HG03571 (cell line): Measurements from ENCODE around the gene MSANTD2.
A peak's percentile ranks its signal among the peaks of the same experiment; 100 is the strongest.

Experiments
- ATAC-seq: cut with Tn5 transposase; IDR thresholded peaks from one replicate; pipeline ENCODE4 v1.9.1; 2021; ENCODE audit not compliant: unreplicated experiment

MSANTD2 gene

DNA sequence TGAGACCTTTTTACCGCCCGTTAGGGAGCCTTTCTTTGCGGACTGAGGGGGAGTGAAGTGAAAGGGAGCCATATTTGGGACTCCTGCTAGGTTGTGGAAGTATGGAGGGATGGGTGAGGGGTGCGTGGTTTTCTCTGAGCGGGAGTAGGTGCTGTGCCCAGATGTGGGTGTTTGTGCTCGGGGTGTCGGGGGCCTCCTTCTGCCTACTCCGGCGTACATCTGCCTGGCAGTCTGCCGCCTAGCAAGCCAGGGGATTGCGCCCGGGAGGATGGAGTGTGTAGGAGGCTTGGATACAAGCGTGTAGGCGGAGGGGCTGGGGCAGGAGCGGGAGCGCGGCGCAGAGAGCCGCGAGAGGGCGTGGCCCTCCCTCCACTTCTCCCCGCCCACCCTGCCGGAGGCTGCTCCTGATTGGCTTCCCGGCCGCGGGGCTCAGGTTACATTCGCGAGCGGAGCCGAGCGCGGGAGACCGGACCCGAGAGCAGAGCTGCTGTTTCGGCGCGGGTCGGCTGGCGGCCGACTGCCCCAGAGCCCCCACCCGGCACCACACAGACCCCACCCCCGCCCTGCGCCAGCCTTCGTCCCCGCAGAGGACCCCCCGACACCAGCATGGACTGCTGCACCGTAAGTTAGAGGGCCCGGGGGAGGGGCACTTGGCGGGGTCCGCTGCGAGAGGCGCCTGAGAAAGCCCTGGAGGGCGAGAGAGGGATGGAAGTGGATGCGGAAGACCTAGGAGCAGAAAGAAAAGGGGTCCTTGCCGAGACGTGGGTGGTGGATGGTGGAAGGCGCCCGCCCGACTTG is 60.5 kb downstream of the MSANTD2 start, which contains the start of gene NRGN:
NRGN (plus strand) TSS at position 464 of the 798 bp plus-strand sequence; CDS start at position 607, 143 bp downstream.
- ATAC-seq, result peak; percentile 99

DNA sequence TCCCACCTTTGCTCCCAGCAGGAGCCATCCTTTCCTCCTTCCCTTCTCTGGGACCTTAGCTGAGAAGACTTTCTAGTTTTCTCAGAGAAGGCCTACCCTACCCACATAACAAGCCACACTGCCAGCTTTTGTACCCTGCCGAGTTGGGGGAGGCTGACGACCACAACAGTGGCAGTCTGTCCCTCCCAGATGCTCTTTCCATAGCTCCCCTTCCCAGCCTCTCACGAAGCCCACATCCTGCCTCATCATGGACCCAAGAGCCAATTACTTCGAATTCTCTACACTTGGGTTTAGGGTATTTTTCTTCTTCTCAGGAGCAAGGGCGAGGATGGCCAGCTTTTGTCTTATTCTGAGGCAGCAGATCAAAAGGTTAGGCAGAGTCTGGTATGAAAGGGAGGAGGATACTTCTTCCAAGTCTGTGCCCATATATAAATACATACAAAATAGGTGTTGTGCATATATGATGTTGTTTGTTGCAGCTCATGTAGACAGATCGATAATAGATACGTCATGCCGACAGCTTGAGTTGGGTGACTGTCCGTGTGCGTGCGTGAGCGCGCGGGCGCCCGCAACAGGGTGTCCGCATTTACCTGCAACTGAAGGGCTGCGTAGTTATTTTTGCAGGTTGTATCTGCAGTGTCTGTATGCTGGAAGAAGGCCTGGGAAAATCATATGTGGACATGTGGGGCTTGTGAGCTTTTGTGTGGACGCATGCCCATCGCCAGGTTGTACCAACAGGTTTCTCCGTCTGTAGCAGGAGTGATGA is 61.3 kb downstream of the MSANTD2 start:
- ATAC-seq, result no peak

DNA sequence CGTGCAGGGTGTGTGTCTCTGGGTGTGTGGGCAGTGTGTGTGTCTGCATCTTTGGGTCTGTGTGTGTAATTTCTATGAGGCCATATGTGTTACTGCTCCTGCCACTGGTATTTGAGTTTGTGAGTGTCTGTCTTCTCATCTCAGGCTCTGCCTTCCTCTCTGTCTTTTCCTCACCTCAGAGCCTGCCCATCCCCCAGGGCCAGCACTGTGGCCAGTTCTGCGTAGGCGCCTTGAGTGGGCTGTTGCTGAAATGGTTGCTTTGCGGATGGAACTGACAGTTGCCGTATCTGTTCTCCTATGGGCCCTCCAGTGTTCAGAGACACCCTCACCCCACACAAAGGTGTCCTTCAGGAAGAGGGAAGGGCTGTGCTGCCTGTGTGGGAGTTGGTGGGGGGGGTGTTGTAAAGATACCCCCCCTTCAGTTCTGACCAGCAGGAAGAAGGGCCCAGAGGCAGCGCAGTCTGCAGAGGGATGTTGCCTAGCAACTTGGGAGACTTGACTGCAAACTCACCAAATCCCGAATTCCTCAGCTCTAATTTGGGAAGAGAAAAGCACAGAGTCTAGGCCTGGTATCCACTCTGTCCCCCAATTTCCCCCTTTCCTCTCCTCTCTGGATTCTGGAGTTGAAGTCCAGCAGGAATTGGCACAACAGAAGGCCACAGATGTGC is 62.4 kb downstream of the MSANTD2 start:
- no peak for ATAC-seq

DNA sequence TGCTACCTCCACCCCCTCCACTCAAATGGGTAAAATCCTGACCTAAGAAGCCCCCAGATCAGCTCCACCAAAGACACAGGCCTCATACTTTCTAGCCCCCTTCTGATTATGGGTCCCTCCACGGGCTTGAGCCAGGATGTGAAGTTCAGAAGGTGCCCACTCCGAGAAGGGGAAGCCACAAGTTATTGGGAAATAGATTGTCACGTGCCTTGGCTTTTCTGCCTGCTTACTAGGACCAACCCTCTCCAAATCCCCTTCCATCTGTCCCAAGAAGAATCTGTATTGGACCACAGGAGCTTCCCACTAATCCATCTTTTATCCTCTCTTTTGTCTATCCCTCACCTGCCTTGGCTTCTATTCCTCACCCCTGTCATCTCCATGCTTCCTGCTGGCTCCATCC is 63.5 kb downstream of the MSANTD2 start:
- ATAC-seq, result no peak

DNA sequence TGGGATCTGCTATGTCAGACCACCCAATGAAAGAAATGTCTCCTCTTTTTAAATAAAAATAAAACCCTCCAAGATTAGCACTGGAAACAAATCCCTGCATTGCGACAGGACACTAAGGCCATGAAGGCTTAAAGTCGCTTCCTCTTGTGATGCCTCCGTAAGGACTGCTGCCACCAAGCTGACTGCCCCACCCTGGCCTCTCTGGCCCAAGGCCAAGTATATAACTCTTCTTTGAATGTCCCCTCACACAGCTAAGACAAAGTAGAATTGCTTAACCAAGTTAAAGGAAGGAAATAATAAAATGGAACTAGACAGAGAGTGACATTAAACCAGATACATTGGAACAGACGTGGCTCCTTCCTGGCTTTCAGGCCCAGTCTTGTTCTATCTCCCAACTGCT is 68.0 kb downstream of the MSANTD2 start:
- ATAC-seq, result no peak

DNA sequence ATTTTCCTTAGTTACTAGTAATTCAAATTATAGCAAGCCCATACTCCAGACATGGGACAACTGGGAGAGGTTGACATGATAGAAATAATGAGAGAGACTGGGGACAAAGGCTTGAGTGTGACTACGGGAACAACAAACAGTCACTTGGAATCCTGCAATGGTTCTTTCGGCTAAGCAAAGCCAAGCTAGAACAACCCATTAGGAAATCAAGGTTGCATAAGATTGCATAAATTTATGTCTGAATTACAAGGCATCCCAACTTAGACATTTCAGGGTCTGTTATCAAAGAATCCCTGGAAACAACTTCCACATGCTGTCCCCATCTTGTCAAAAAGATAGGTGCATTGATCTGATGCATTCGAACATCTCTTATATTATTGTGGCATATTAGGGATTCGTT is 70.6 kb downstream of the MSANTD2 start:
- no peak for ATAC-seq

DNA sequence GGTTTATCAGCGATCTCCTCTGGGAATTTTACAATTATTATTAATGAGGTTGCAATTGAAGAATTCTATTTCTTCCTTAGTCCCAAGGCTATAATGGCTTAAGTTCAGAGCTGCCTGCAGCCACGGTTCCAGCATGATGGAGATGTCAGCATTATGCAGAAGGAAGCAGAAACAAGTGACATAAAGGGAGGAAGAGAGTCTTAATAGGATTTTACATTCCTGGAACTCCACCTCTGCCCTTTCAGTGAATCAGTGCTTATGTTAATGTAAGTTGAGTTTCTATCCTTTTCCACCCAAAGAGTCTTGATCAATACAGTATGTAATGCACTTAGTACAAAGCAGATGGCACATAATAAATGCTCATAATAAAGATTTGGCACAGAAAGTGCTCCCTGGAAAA is 72.1 kb downstream of the MSANTD2 start:
- no peak for ATAC-seq

DNA sequence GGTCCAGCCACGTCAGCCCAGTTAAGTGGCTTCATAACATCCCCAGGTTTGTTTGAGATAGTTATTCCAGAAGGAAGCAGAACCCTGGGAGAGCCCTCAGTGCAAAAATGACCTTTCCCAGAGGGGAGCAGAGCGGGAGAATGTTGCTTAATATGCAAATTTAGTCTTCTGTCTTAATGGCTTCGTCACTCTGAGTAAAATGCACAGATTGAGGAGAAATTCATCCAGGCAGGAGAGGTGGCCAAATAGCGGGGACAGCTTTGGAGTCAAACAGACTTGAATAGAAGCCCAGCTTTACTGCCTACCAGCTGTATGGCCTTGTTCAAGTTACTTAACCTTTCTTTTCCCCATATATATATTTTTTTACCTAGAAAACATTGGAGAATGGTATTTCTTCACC is 72.7 kb downstream of the MSANTD2 start:
- no peak for ATAC-seq

DNA sequence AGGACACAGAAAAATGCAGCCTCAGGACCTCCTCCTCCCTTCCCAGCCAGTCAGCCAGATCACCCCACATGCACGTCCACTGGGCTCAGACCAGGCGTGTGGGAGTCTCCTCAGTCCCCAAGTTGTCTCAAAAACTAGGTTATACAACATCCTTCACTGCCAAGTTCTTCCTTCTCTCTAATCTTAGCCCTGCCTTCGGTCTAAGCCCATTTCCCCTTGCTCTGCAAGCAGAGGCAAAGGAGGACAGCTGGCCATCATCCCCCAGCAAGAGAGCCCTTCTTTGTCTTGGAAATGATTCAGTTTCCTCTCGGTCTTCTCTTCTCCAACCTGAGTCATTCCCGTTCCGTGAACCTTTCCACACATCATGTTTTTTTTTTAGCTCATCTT is 74.5 kb downstream of the MSANTD2 start:
- ATAC-seq, result peak; percentile 5

DNA sequence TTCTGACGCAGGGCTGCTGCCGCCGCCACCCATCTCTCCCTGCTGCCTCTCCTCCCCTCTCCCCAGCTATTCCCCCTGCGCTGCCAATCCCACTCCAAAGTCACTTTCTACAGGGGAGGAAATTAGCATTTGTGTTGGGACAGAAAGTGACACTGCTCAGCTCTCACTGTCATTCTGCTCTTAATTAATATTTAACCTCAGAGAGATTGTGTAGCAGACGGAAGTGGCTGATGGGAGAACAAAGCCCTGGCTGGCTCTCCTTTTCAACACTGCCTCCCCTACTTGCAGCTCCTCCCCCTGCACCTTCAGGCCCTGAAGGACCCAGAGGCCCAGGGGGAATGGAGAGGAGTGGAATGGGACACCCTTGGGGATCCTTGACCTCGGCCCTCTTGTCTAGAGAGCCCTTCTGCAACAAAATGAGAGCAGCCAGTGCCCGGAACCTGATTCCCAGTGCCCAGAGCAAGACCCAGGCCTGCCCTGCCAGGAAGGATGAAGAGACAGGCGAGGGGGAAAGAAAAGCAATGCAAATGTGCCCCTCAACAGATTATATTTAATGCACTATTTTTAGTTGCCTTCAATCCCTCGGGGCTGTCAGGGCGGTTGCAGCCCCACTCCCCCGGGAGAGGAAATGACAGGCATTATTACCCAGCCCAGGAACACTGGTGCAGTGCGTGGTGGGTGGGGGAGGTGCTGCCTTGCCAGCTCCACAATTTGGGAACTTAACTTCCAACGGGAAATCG is 75.1 kb downstream of the MSANTD2 start:
- peak; percentile 97 for ATAC-seq

DNA sequence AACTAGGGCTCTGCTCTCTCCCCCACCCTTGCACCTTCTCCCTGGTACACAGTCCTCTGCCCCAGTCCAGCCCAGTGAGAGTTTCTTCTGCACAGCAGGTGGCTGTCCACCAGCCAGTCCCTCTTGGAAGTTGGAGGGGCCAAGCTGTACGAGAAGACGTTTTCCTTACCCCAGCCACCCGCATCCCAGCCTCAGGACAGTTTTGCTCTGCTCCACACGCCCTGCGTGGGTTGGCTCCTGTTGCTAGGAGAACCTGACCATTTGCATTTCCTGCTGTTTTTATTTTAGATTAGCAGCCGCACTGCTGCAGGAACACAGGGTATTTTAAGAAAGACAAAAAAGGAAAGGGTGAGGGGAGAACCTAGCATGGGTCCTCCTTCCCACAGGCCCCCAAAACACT is 78.0 kb downstream of the MSANTD2 start:
- no peak for ATAC-seq

DNA sequence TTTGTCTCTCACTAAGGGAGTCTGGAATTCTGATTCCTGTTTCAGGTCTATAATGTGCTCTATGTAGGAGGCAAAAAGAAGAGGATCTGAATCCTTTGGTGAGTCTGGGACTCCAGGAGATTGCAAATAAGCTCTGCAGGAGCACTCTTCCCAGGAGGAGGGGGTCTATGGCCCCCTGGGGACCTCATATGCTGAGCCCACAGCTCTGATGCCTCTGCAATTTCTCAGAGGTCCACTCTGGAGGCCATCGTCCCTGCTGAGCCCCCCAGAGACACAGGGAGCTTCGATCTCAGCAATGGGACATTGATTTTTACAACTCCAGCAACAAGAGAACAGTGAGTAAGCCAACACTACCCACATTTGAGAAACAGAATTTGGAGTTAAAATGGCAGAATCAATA is 80.7 kb downstream of the MSANTD2 start:
- ATAC-seq, result no peak

DNA sequence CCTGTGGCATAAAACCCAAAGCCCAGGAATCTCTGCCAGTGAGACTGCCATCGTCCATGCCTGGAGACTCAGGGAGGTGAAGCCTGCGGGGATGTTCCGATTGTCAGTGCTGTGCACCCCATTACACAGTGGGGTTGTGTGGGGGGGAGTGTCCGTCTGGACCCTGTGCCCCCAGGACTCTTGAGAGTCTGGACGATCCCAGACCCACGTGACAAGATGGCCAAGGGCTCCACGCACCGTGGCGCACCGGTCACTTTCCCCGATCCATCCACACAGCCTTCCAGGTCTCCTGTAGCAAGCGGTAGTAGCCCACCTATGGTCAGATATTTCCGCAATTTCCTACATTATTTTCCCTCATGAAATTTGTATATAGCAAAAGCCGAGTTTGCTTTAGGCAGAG is 81.4 kb downstream of the MSANTD2 start:
- ATAC-seq, result no peak

DNA sequence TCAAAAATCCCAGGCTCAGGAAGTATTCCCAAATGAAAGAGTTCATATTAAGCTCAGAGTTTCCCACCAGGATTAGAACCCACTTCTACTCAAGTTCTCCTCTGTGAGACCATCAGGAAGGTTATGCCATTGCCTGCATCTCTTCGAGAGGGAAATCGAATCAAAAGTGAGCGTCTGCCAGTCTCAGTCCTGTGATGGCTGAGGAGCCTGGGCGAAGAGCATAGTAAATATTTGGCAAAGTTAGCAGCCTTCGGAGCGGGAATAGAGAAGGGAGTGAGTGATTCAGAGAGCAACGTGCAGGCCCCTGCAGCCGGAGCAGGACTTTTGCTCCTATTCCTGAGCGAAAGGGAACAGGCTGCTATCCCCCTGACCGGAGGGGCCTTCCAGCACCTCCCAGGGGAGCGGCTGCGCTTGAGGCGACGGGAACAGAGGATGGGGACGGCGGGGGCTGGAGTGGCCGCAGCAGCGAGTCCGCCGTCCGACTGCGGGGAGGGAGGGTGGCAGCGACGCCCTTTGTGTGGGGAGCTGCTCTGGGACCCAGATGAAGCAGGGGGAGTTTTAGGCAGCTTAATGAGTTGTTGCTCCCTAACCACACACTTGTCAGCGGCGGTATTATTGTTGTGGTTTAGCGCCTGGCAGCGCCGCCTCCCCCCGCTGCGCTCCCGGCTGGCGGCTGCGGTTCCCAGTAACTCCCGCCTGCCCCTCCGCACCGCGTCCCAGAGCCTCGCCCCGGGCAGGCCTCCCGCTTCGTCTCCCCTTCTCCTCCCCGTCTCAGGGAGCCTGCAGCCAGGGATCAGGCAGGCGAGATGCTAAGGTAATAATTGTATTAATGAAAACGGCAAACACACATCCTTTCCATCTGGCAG is 82.2 kb downstream of the MSANTD2 start:
- no peak for ATAC-seq

DNA sequence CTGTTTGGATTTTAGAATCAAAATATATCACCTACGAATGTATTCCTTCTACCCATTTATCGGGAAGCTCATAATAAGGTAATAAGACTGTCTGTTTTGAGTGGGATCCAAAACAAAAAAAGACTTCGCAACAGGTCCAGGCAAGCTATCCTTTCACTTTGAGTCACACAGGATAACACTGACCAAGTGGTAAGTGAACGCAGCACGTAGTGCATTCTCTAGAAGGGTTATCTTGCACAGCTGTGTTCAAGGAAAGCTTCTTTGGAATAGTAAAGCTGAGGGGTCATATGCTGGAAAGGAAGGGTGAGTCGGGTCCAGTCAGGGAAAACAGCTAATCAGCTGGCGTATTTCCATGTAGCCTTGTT is 82.8 kb downstream of the MSANTD2 start:
- no peak for ATAC-seq

DNA sequence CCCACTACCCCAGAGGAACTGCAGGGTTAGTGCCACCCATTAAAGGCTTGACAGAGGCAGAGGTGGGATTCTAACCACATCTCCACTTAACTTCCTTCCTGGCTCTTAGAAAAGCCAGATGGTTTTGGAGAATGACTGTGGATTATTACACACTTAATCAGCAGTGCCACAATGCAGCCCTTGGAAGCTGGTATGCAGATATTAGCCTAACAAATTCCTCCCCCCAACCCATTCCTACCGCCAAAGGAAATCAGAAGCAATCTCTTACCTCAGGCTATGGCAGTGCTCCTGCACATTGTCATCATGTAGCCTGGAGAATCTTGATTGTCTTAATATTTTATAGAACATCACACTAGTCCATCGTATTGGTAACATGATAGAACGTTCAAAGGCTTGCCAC is 83.6 kb downstream of the MSANTD2 start:
- no peak for ATAC-seq
